ENCODE measurements around the gene CLASP1. TPM values are rescaled to one million over a fixed set of nuclear protein-coding genes. Genes with fewer than 3 reads are reported as not detected.

Gene CLASP1
- total RNA-seq, 1 experiment from 2014 or later = 81.9 TPM

- DNase-seq (ENCODE audit: unreplicated experiment) = no peak
- Mint-ChIP-seq H3K27ac (ENCODE audit: low read depth, unreplicated experiment) (peak overlapping the region; percentile 15), H3K9me3 (ENCODE audit: unreplicated experiment) (no peaks in the 10 kb centered on the region), H3K36me3 (ENCODE audit: insufficient read depth, unreplicated experiment) (peaks cover 80% of the 10 kb centered on the region), H3K27me3 (ENCODE audit: insufficient read depth, unreplicated experiment) (no peaks in the 10 kb centered on the region), H3K4me3 (ENCODE audit: unreplicated experiment) (no peak overlapping the region), H3K4me1 (ENCODE audit: insufficient read depth, unreplicated experiment) (peaks cover 7% of the 10 kb centered on the region)
- CTCF ChIA-PET = interaction anchor here (0.5 to 1.4 kb wide), 3 partner anchors 9 to 70 kb away, joined by 3 to 5 read pairs (median 4); no protein-coding TSS in a partner anchor
- intact Hi-C loops (cut with micrococcal nuclease) = no loop called here
- TF ChIP-seq CTCF (IDR thresholded peaks at IDR 0.05; ENCODE audit: unreplicated experiment) = no peak
- POLR2A ChIA-PET = interaction anchor here (0.9 to 2.8 kb wide), 2 partner anchors 9 to 17 kb away, joined by 3 to 8 read pairs; partner anchors contain the start of gene RNU4ATAC
- BruUV-seq (replicated peaks) = no TSS peak
Measured at GRCh38 chr2:121513597-121514333, 135.5 kb downstream of the CLASP1 start.

GRCh38 chr2:121510857-121511256, 138.4 kb downstream of the CLASP1 start:
- no peak for DNase-seq (ENCODE audit: unreplicated experiment)
- ChIA-PET CTCF (no interaction called here), POLR2A (interaction anchor here (1.3 to 11.7 kb wide), 3 partner anchors 12 to 35 kb away, joined by 4 to 247 read pairs (median 8); partner anchors contain the start of gene RNU4ATAC)
- H3K4me3 Mint-ChIP-seq (ENCODE audit: unreplicated experiment) = no peak overlapping the region
- H3K4me1 Mint-ChIP-seq (ENCODE audit: insufficient read depth, unreplicated experiment) = peaks cover 21% of the 10 kb centered on the region
- no peak overlapping the region for H3K27ac Mint-ChIP-seq (ENCODE audit: low read depth, unreplicated experiment)
- H3K9me3 Mint-ChIP-seq (ENCODE audit: unreplicated experiment) = no peaks in the 10 kb centered on the region
- intact Hi-C loops (cut with micrococcal nuclease) = no loop called here
- TF ChIP-seq CTCF (IDR thresholded peaks at IDR 0.05; ENCODE audit: unreplicated experiment) = no peak
- H3K36me3 Mint-ChIP-seq (ENCODE audit: insufficient read depth, unreplicated experiment) = peaks cover 75% of the 10 kb centered on the region
- BruUV-seq (replicated peaks) = no TSS peak
- H3K27me3 Mint-ChIP-seq (ENCODE audit: insufficient read depth, unreplicated experiment) = no peaks in the 10 kb centered on the region

GRCh38 chr2:121506621-121507020, 142.6 kb downstream of the CLASP1 start:
- intact Hi-C loops (cut with micrococcal nuclease) = no loop called here

More at GRCh38 chr2:121506621-121507020, 142.6 kb downstream of the CLASP1 start:
- Mint-ChIP-seq H3K27ac (ENCODE audit: low read depth, unreplicated experiment) (peak overlapping the region; percentile 72), H3K9me3 (ENCODE audit: unreplicated experiment) (no peaks in the 10 kb centered on the region), H3K27me3 (ENCODE audit: insufficient read depth, unreplicated experiment) (no peaks in the 10 kb centered on the region), H3K4me1 (ENCODE audit: insufficient read depth, unreplicated experiment) (peaks cover 50% of the 10 kb centered on the region), H3K36me3 (ENCODE audit: insufficient read depth, unreplicated experiment) (peaks cover 43% of the 10 kb centered on the region), H3K4me3 (ENCODE audit: unreplicated experiment) (no peak overlapping the region)
- TF ChIP-seq CTCF (IDR thresholded peaks at IDR 0.05; ENCODE audit: unreplicated experiment) = no peak
- BruUV-seq (replicated peaks) = no TSS peak
- DNase-seq (ENCODE audit: unreplicated experiment) = no peak
- POLR2A ChIA-PET = interaction anchor here (0.7 to 11.7 kb wide), 8 partner anchors 12 to 75 kb away, joined by 3 to 247 read pairs (median 4); partner anchors contain the start of gene RNU4ATAC
- CTCF ChIA-PET = interaction anchor here (0.6 to 2.8 kb wide), 4 partner anchors 23 to 586 kb away, joined by 3 to 10 read pairs (median 4); no protein-coding TSS in a partner anchor

Data from MCF 10A (cell line).